Measurements from ENCODE around the gene SNPH. TPM values are rescaled to one million over a fixed set of nuclear protein-coding genes. Genes with fewer than 3 reads are reported as not detected.
"Not testable (repeated sequence)": the region's sequence is repeated elsewhere in the genome, so short reads cannot be mapped to it uniquely, and the experiment has no call there.

SNPH gene
- total RNA-seq, 2 experiments from 2014 or later: 3.6 to 4.2 TPM

GRCh38 chr20:1242530-1242929, 23.6 kb upstream of the SNPH start:
- Mint-ChIP-seq H3K4me1 (peaks cover 5% of the 10 kb centered on the region), H3K27me3 (peaks cover 7% of the 10 kb centered on the region), H3K27ac (no peak overlapping the region), H3K4me3 (no peak overlapping the region), H3K36me3 (no peaks in the 10 kb centered on the region), H3K9me3 (ENCODE audit: low read depth) (no peaks in the 10 kb centered on the region)
- DNase-seq: no peak
- peak; percentile 42 for ATAC-seq
- CTCF ChIA-PET: interaction anchor here (0.9 kb wide), 1 partner anchor 15 kb away, joined by 4 read pairs; no protein-coding TSS in a partner anchor

- H3K4me1 Mint-ChIP-seq: peaks cover 5% of the 10 kb centered on the region
- H3K9me3 Mint-ChIP-seq (ENCODE audit: low read depth): no peaks in the 10 kb centered on the region
- CTCF ChIA-PET: no interaction called here
These were observed 20.5 kb upstream of the SNPH start for GRCh38 chr20:1245578-1245977.

GRCh38 chr20:1247689-1248088, 18.4 kb upstream of the SNPH start:
- H3K27ac Mint-ChIP-seq: no peak overlapping the region
- CTCF ChIA-PET: no interaction called here
- H3K36me3 Mint-ChIP-seq: peaks cover 1% of the 10 kb centered on the region
- ATAC-seq: no peak
- no peaks in the 10 kb centered on the region for H3K9me3 Mint-ChIP-seq (ENCODE audit: low read depth)
- DNase-seq: no peak
- no peak overlapping the region for H3K4me3 Mint-ChIP-seq
- peaks cover 12% of the 10 kb centered on the region for H3K27me3 Mint-ChIP-seq
- peaks cover 2% of the 10 kb centered on the region for H3K4me1 Mint-ChIP-seq

More at GRCh38 chr20:1245578-1245977, 20.5 kb upstream of the SNPH start:
- Mint-ChIP-seq H3K4me3 (no peak overlapping the region), H3K27ac (no peak overlapping the region), H3K36me3 (peaks cover 1% of the 10 kb centered on the region), H3K27me3 (peaks cover 7% of the 10 kb centered on the region)
- DNase-seq (no peak), ATAC-seq (no peak)

DNA sequence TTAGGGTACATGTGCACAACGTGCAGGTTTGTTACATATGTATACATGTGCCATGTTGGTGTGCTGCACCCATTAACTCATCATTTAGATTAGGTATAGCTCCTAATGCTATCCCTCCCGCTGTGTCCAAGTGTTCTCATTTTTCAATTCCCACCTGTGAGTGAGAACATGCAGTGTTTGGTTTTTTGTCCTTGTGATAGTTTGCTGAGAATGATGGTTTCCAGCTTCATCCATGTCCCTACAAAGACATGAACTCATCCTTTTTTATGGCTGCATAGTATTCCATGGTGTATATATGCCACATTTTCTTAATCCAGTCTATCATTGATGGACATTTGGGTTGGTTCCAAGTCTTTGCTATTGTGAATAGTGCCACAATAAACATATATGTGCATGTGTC, 15.8 kb upstream of the SNPH start:
- CTCF ChIA-PET; DNase-seq; H3K4me1 Mint-ChIP-seq; H3K4me3 Mint-ChIP-seq; ATAC-seq; H3K27ac Mint-ChIP-seq; H3K36me3 Mint-ChIP-seq; H3K9me3 Mint-ChIP-seq (ENCODE audit: low read depth): not testable (repeated sequence)
- peaks cover 28% of the 10 kb centered on the region for H3K27me3 Mint-ChIP-seq

DNA sequence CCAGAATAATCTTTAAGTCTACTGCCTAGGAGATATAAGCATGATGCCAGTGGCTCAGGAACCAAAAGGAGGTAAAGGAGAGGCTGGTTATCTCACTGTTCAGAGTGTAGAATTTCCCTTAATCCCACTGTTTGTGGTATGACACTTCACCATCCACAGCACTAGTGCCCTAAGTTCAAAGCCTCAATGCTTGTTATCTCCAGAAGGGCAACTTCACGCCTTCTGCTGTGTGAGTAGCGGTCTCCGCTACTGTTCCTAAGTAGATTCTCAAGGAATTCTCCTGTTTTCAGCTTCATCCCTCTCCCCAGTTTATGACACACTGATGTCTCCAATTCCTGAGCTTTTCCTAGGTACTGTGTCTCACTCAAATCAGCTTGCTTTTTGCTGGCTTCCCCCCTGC, 13.7 kb upstream of the SNPH start:
- Mint-ChIP-seq H3K4me3 (no peak overlapping the region), H3K27ac (no peak overlapping the region), H3K36me3 (peaks cover 1% of the 10 kb centered on the region), H3K4me1 (peaks cover 2% of the 10 kb centered on the region), H3K27me3 (peaks cover 34% of the 10 kb centered on the region), H3K9me3 (ENCODE audit: low read depth) (no peaks in the 10 kb centered on the region)
- ATAC-seq (no peak), DNase-seq (no peak)
- CTCF ChIA-PET: no interaction called here

DNA sequence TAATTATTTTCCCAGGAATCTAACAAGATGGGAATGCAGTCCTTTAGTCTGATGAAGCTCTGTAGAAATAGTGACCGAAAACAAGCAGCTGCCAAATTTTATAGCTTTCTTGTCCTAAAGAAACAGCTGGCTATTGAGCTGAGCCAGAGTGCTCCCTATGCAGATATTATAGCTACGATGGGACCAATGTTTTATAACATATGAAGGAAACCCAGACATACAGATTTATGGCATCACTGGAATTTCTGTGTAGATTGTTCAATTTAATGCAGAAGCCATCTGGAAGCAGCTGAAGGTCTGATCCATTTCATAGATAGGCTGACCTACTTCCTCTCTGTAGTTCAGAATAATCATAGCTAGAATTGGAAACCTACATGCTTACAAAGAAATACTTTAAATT, 11.8 kb upstream of the SNPH start:
- Mint-ChIP-seq H3K4me1 (peaks cover 2% of the 10 kb centered on the region), H3K9me3 (ENCODE audit: low read depth) (no peaks in the 10 kb centered on the region), H3K36me3 (peaks cover 1% of the 10 kb centered on the region), H3K27me3 (peaks cover 35% of the 10 kb centered on the region), H3K27ac (no peak overlapping the region), H3K4me3 (no peak overlapping the region)
- CTCF ChIA-PET: interaction anchor here (0.8 kb wide), 1 partner anchor 10 kb away, joined by 3 read pairs; no protein-coding TSS in a partner anchor
- ATAC-seq: no peak
- DNase-seq: no peak

DNA sequence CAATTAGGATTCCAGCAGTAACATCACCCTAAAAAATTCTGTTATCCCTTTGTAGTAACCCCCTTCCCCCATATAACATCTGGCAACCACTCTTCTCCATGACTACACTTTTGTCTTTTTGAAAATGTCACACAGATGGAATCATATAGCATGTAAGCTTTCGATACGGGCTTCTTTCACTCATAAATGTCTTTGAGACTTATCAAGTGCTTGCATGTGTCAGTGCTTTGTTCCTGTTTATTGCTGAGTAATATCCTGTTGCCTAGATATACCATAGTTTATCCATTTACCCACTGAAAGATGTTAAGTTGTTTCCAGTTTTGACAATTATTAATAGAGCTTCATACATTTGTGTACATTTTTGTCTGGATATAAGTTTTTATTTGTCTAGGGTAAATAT, 10.4 kb upstream of the SNPH start:
- peaks cover 2% of the 10 kb centered on the region for H3K4me1 Mint-ChIP-seq
- no peaks in the 10 kb centered on the region for H3K9me3 Mint-ChIP-seq (ENCODE audit: low read depth)
- no peaks in the 10 kb centered on the region for H3K36me3 Mint-ChIP-seq
- CTCF ChIA-PET: no interaction called here
- H3K4me3 Mint-ChIP-seq: no peak overlapping the region
- peaks cover 35% of the 10 kb centered on the region for H3K27me3 Mint-ChIP-seq
- DNase-seq: no peak
- ATAC-seq: no peak
- no peak overlapping the region for H3K27ac Mint-ChIP-seq

DNA sequence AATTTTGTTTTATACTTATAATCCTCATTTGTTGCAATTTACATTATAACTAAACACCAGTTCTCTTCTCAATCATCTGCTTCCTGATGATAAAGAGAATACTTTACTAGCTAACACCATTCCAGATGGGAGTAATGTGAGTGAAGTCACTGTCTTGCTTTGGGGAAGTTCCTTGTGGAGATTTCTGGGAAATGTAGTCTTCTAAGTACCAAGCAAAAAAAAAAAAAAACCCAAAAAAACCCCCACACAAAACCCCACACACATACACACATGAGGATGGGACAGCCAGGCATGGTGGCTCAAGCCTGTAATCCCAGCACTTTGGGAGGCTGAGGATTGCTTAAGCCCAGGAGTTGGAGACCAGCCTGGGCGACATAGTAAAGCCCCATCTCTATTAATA, 2.2 kb upstream of the SNPH start:
- peaks cover 21% of the 10 kb centered on the region for H3K4me1 Mint-ChIP-seq
- DNase-seq: no peak
- ATAC-seq: no peak
- H3K9me3 Mint-ChIP-seq (ENCODE audit: low read depth): peaks cover 7% of the 10 kb centered on the region
- no peak overlapping the region for H3K4me3 Mint-ChIP-seq
- peaks cover 4% of the 10 kb centered on the region for H3K27me3 Mint-ChIP-seq
- CTCF ChIA-PET: interaction anchor here (1.0 to 1.3 kb wide), 2 partner anchors 10 to 51 kb away, joined by 3 read pairs; no protein-coding TSS in a partner anchor
- H3K27ac Mint-ChIP-seq: no peak overlapping the region
- peaks cover 6% of the 10 kb centered on the region for H3K36me3 Mint-ChIP-seq

GRCh38 chr20:1264727-1265126, 1.4 kb upstream of the SNPH start:
- Mint-ChIP-seq H3K4me3 (peak overlapping the region; percentile 80), H3K4me1 (peaks cover 21% of the 10 kb centered on the region), H3K27ac (no peak overlapping the region), H3K36me3 (peaks cover 6% of the 10 kb centered on the region), H3K9me3 (ENCODE audit: low read depth) (peaks cover 7% of the 10 kb centered on the region), H3K27me3 (peaks cover 4% of the 10 kb centered on the region)
- peak; percentile 33 for DNase-seq
- CTCF ChIA-PET: interaction anchor here (1.0 to 1.3 kb wide), 2 partner anchors 11 to 52 kb away, joined by 3 read pairs; no protein-coding TSS in a partner anchor
- ATAC-seq: no peak

DNA sequence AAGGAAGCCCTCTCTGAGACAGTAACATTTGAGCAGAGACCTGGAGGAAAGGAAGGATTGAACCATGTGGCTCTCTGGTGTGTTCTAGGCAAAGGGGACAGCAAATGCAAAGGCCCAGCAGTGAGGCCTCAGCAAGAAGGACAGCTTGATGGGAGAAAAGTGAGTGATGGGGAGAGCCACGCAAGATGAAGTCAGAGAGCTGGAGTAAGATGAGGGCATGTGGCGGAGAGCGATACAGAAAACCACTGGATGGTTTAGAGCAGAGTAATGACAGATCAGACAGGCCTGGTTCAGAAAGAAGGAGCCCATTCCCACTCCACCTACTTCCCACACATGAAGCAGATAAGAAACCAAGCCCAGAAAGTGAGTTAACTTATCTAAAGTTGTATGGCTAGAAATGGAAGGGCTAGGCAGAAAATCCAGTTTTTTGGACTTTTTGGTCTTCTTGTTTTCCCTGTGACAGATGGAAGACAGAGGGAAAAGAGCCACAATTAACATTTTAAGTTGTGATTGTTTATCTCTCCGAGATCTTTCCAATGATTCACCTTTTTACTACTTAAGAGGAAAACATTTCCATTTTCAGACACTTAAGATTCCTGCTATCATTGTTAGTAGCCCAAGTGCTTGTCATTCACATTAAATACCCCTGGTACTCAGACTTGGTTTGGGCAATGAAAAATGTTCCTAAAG, 723 bp upstream of the SNPH start:
- H3K9me3 Mint-ChIP-seq (ENCODE audit: low read depth): peaks cover 7% of the 10 kb centered on the region
- CTCF ChIA-PET: interaction anchor here (0.6 to 1.4 kb wide), 4 partner anchors 12 to 239 kb away, joined by 3 to 5 read pairs (median 4); partner anchors contain the start of gene NSFL1C
- H3K27me3 Mint-ChIP-seq: peaks cover 4% of the 10 kb centered on the region
- peak overlapping the region; percentile 80 for H3K4me3 Mint-ChIP-seq
- H3K36me3 Mint-ChIP-seq: peaks cover 6% of the 10 kb centered on the region
- ATAC-seq: no peak
- H3K4me1 Mint-ChIP-seq: peaks cover 21% of the 10 kb centered on the region
- peak; percentile 34 for DNase-seq
- H3K27ac Mint-ChIP-seq: peak overlapping the region; percentile 81

GRCh38 chr20:1265916-1266166, 253 bp upstream of the SNPH start:
- ATAC-seq (no peak), DNase-seq (no peak)
- Mint-ChIP-seq H3K4me1 (peaks cover 21% of the 10 kb centered on the region), H3K27ac (peak overlapping the region; percentile 81), H3K27me3 (peaks cover 3% of the 10 kb centered on the region), H3K4me3 (peak overlapping the region; percentile 80), H3K36me3 (peaks cover 6% of the 10 kb centered on the region), H3K9me3 (ENCODE audit: low read depth) (peaks cover 7% of the 10 kb centered on the region)
- CTCF ChIA-PET: interaction anchor here (0.6 to 1.8 kb wide), 4 partner anchors 16 to 238 kb away, joined by 3 to 5 read pairs (median 4); partner anchors contain the start of gene NSFL1C

DNA sequence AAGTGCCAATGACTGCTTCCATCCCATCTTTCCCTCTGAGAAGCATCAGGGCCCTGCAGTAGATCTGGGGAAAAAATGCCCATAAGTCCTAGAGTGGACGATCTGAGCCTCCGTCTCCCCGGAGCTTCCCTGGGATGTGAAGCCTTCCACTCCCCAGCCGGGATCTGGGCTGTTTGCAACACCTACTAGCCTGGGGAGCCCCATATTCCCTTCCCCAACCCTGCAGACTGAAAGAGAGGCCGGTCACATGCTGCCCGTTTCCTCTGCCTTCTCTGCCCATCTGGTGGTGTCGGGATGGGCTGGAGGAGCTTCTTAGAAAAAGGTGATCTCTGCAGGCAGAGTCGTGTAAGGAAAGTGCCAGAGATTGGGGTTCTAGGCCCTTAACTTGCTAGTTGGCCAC, 1.1 kb downstream of the SNPH start:
- peaks cover 6% of the 10 kb centered on the region for H3K9me3 Mint-ChIP-seq (ENCODE audit: low read depth)
- H3K4me1 Mint-ChIP-seq: peaks cover 21% of the 10 kb centered on the region
- no peaks in the 10 kb centered on the region for H3K27me3 Mint-ChIP-seq
- peaks cover 5% of the 10 kb centered on the region for H3K36me3 Mint-ChIP-seq
- H3K4me3 Mint-ChIP-seq: peak overlapping the region; percentile 80
- no peak overlapping the region for H3K27ac Mint-ChIP-seq
- CTCF ChIA-PET: interaction anchor here (0.8 to 1.8 kb wide), 2 partner anchors 15 to 19 kb away, joined by 3 to 5 read pairs; no protein-coding TSS in a partner anchor
- ATAC-seq: no peak
- no peak for DNase-seq

GRCh38 chr20:1267809-1268374, 1.8 kb downstream of the SNPH start:
- Mint-ChIP-seq H3K9me3 (ENCODE audit: low read depth) (peaks cover 4% of the 10 kb centered on the region), H3K36me3 (peaks cover 3% of the 10 kb centered on the region), H3K27me3 (no peaks in the 10 kb centered on the region), H3K27ac (no peak overlapping the region), H3K4me3 (no peak overlapping the region), H3K4me1 (peaks cover 21% of the 10 kb centered on the region)
- CTCF ChIA-PET: interaction anchor here (1.8 kb wide), 1 partner anchor 14 kb away, joined by 5 read pairs; no protein-coding TSS in a partner anchor
- DNase-seq (no peak), ATAC-seq (no peak)

DNA sequence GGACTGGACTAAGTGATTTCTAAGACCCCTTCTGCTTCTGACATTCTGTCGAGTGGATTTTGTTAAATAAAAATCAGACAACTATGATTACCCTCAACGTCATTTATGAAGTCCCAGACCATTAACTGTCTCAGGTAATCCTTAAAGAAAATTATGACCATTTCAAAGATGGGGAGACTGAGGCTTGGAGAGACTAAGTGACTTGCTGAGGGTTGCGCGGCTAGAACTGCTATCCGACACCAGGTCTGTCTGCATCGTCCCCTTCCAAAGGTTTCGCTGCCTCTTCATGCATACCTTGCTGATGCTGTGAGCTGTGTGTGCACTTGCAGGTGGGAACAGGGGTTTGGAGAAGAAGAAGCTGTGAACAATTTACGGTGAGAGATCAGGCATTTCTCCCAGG, 3.1 kb downstream of the SNPH start:
- Mint-ChIP-seq H3K27ac (no peak overlapping the region), H3K36me3 (no peaks in the 10 kb centered on the region), H3K9me3 (ENCODE audit: low read depth) (no peaks in the 10 kb centered on the region), H3K4me3 (no peak overlapping the region), H3K27me3 (no peaks in the 10 kb centered on the region), H3K4me1 (peaks cover 21% of the 10 kb centered on the region)
- DNase-seq (no peak), ATAC-seq (no peak)
- CTCF ChIA-PET: no interaction called here

Measured in activated CD8-positive, alpha-beta memory T cell treated with anti-CD3 and anti-CD28 coated beads, Interleukin-2, amount 10 ng/mL, durations not matched to agents 7 days and 5 days (primary cell).